Lower leg skin (tissue), 4 donors: Measurements from ENCODE around the gene PLPP4. TPM values are rescaled to one million over a fixed set of nuclear protein-coding genes. Genes with fewer than 3 reads are reported as not detected.

Experiments used
- DNase-seq, 2 donors: peaks; one replicate each; pipeline ENCODE4 v3.0.0-alpha.2; 2019; ENCODE audit warnings: low spot score in 2 of 2
- H3K4me3 ChIP-seq: fragments of 200-600 bp; sonication (generic); 2 replicates; pipeline ENCODE4 v1.5.1; 2017; ENCODE audit warnings: mild to moderate bottlenecking, low read depth; ENCODE audit not compliant: poor library complexity, severe bottlenecking
- CTCF ChIP-seq, 3 donors: fragments of 450-650 bp; IDR thresholded peaks; one replicate each; pipeline ENCODE4 v1.5.1; 2016; ENCODE audit warnings: antibody characterized with exemption in 3 of 3, mild to moderate bottlenecking in 3 of 3, moderate library complexity in 2 of 3
- POLR2A ChIP-seq, 2 donors: fragments of 450-650 bp; IDR thresholded peaks; one replicate each; pipeline ENCODE4 v1.6.1; 2016 to 2017; ENCODE audit warnings: antibody characterized with exemption in 2 of 2, mild to moderate bottlenecking in 1 of 2, moderate library complexity in 1 of 2
- WGBS, 2 donors: methylation state at CpG; one replicate each; pipeline ENCODE4 v1.1.5; 2018; 5-methylcytosine and 5-hydroxymethylcytosine counted together
- intact Hi-C: fragments of 100-400 bp; cut with DNase I; formaldehyde crosslinking; loops from one replicate; pipeline ENCODE4 v1.15.0; 2023; ENCODE audit warnings: low total_unique reads
- total RNA-seq, 4 donors: library from RNA; depleted of rRNA; stranded (reverse); fragments of >200 nt; gene quantifications; one replicate each; pipeline ENCODE4 v1.1.0, GENCODE V29; 2016

The PLPP4 gene
- total RNA-seq, 4 donors from 2014 or later = 0.29 to 0.42 TPM; not detected in 2

DNA sequence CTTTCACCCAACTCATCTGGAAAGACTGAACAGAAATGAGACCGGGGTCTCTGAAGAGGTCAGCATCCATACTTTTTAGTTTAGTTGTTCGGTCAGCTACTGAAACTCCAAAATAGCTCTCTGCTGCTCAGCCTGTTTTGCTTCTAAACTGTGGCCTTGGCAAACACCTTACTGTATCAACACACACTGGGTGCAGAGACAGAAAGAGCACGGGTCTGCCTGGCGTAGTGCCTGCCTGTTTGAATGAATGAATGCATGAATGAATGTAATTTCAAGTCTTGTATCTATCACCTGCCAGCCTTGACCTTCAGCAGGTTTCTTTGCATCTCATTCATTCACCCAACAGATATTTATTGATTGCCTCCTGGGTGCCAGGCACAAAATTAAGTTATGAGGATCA, 98.4 kb downstream of the PLPP4 start:
- 69 to 76% methylated on average over 4 of the region's 4 CpGs for WGBS, 2 donors
- intact Hi-C loops = no loop called here
- TF ChIP-seq POLR2A (IDR thresholded peaks at IDR 0.05) (no peak), CTCF (IDR thresholded peaks at IDR 0.05) (no peak)
- DNase-seq = no peak
- no peak overlapping the region for H3K4me3 ChIP-seq

DNA sequence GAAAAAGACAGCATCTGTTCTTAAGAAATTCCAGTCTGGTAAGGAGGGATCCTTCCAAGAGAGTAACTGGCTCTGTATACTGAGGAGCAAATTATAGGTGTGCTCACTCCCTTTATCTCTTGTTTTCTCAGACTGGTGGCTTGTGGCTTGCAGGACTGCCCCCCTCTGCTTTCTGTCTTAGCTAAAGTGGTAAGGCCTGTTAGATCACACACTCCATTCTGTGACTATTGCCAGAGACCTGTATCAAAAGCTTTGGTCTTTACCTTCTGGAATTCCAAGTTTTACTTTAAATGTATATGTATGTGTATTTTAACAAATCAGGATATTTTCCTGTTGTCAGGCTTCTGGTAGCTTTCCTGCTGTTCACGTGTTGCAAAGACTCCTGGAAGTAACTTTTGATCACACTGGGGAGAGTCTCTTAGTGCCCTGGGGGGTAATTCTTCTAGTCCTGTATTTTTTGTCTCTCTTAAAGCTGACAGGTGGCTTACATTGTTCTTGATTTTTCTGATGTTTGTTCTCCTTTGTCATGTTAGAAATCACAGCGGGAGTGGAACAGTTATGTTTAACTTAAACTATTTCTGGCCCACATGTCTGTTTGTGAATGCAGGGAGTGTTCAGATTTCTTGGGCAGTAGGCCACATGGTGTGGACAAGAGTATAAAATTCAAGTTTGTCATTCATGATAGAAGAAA, 99.0 kb downstream of the PLPP4 start:
- TF ChIP-seq POLR2A (IDR thresholded peaks at IDR 0.05) = no peak
- no peak for TF ChIP-seq CTCF (IDR thresholded peaks at IDR 0.05)
- WGBS, 2 donors = 25 to 33% methylated on average over 2 of the region's 2 CpGs
- no peak for DNase-seq
- no peak overlapping the region for H3K4me3 ChIP-seq
- intact Hi-C loops = no loop called here

- WGBS, 2 donors = 64 to 67% methylated on average over 4 of the region's 4 CpGs
- intact Hi-C loops = no loop called here
- H3K4me3 ChIP-seq = no peak overlapping the region
- TF ChIP-seq POLR2A (IDR thresholded peaks at IDR 0.05) (no peak), CTCF (IDR thresholded peaks at IDR 0.05) (no peak)
- DNase-seq = no peak
Observed at GRCh38 chr10:120557311-120557710, 100.3 kb downstream of the PLPP4 start.

DNA sequence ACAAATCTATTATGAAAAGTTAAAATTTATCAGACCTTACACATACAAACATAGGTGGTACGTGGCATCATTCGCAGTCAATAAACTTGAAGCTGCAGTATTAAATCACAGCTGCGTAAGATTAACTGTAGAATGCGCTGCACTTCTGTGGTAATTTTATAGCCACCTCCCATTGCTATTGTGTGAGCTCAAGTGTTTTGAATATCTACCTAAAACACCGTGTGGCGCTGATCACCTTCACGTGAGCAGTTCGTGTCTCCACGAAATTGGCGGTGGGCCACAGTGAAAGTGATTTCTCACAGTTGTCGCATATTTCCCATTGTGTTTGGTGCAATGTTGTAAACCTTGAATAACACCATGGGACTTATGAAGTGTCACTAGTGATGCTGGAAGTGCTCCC, 102.8 kb downstream of the PLPP4 start:
- 92% methylated on average over 11 of the region's 11 CpGs for WGBS, 2 donors
- no peak overlapping the region for H3K4me3 ChIP-seq
- TF ChIP-seq POLR2A (IDR thresholded peaks at IDR 0.05) (no peak), CTCF (IDR thresholded peaks at IDR 0.05) (no peak)
- intact Hi-C loops = no loop called here
- no peak for DNase-seq

DNA sequence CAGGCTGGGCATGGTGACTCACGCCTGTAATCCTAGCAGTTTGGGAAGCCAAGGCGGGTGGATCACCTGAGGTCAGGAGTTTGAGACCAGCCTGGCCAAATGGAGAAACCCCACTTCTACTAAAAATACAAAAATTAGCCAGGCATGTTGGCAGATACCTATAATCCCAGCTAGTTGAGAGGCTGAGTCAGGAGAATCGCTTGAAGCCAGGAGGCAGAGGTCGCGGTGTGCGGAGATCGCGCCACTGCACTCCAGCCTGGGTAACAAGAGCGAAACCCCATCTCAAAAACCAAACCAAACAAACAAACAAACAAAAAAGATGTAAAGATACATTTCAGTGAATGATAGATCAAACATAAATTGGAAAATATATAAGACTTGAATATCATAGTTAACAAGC, 105.9 kb downstream of the PLPP4 start:
- 94 to 97% methylated on average over 9 of the region's 9 CpGs for WGBS, 2 donors
- no peak for DNase-seq
- intact Hi-C loops = no loop called here

More for the DNA sequence above, 105.9 kb downstream of the PLPP4 start:
- TF ChIP-seq POLR2A (IDR thresholded peaks at IDR 0.05) (no peak), CTCF (IDR thresholded peaks at IDR 0.05) (no peak)
- H3K4me3 ChIP-seq = no peak overlapping the region
